T-helper 1 cell (primary cell): ENCODE results near the gene ARMCX1.
"Not testable (repeated sequence)": the region's sequence is repeated elsewhere in the genome, so short reads cannot be mapped to it uniquely, and the experiment has no call there.

ENCODE experiments used
- DNase-seq, 5 donors: peaks; one replicate each; pipeline ENCODE4 v3.0.0-alpha.2; 2012 to 2020
- total RNA-seq, 4 donors: gene quantifications; one replicate each; lab custom pipeline; 2026; lab: John Stamatoyannopoulos, UW

The ARMCX1 gene
- total RNA-seq, result 0.80 to 1.4 (median 0.99) reads per million in 4 donors

DNA sequence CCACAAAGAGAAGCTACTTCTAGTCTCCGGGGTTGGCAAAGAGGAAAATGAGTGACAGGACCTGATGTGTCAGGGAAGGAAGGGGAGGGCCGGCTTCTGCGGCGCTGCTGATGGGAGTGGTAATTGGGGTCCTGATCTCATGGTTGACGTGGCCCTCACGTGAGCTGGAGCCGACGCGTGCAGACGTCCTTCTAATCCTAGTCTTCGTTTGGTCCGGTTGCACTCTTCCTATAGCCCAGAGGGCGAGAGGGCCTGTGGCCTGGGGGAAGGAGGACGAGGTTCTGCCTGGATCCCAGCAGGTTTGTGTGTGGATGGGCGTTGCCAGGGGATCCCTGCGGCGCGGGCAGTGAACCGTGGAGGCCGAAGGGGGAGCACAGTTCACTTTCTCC is at the start of gene ARMCX1:
ARMCX1 (plus strand) TSS at position 186 of the 389 bp plus-strand sequence. CDS start 2,384 bp downstream, outside the sequence.
- DNase-seq, result peak in 1 of 5 donors; percentile 10

DNA sequence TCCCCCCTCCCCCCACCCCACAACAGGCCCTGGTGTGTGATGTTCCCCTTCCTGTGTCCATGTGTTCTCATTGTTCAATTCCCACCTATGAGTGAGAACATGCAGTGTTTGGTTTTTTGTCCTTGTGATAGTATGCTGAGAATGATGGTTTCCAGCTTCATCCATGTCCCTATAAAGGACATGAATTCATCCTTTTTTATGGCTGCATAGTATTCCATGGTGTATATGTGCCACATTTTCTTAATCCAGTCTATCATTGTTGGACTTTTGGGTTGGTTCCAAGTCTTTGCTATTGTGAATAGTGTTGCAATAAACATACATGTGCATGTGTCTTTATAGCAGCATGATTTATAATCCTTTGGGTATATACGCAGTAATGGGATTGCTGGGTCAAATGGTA is 47.4 kb upstream of the ARMCX1 start:
- DNase-seq, result not testable (repeated sequence)

DNA sequence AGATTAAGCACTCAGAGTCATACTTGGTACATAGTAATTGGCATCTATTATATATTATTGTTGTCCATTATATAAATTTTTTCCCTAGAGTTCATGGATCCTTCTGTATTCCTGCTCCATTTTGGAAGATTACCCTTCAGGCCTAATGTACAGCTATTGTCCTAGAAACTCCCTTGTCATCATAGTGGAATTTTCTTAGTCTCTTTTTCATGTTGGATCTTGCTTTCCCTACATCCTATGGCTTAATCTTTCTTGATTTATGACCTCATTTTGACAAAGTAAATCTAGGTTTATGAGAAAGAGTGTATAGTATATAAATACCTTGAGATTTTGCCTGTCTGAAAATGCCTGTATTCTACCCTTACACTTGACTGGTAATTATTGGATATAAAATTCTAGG is 43.0 kb upstream of the ARMCX1 start:
- DNase-seq, result no peak

DNA sequence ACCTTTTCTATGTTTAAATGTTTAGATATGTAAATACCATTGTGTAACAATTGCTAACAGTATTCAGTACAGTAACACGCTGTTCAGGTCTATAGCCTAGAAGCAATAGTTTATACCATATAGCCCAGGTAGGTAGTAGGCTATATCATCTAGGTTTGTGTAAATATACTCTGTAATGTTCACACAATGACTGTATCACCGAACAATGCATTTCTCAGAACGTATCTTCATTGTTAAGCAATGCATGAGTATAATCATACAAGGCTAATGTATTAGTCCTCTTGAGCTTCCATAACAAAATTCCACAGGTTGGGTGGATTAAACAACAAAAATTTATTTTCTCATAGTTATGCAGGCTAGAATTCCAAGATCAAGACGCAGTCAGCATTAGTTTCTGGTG is 42.4 kb upstream of the ARMCX1 start:
- no peak for DNase-seq

DNA sequence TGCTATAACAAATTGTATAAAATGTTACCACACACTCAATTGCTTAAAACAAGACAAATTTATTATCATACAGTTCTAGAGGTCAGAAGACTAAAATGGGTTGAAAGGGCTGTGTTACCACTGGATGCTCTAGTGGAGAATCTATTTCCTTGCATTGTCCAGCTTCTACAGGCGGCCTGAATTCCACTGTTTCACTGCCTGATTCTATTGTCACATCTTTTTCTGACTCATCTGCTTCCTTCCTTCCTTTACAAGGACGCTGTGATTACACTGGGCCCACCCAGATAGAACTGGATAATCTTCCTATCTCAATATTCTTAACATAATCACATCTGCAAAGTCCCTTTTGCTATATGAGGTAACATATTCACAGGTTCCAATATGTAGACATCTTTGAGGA is 19.4 kb upstream of the ARMCX1 start:
- no peak for DNase-seq

DNA sequence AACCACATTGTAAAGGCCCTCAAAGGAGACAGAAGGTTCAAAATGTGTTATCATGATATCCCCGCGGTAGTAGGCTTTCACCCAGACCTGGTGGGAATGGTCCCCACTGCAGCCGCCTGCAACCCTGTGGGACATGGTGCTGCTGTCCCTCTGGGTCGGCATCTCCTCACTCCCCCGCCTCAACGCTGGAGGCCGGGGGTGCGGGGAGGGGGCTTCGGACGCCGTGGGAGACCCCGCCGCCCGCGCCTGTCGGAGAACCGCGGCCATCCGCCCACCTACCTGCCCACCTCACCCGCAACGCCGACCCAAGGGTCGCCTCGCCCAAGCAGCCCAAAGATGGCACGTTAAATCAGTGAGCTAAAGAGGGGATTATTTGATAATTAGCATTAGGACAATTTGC is 11.2 kb upstream of the ARMCX1 start:
- DNase-seq, result no peak

DNA sequence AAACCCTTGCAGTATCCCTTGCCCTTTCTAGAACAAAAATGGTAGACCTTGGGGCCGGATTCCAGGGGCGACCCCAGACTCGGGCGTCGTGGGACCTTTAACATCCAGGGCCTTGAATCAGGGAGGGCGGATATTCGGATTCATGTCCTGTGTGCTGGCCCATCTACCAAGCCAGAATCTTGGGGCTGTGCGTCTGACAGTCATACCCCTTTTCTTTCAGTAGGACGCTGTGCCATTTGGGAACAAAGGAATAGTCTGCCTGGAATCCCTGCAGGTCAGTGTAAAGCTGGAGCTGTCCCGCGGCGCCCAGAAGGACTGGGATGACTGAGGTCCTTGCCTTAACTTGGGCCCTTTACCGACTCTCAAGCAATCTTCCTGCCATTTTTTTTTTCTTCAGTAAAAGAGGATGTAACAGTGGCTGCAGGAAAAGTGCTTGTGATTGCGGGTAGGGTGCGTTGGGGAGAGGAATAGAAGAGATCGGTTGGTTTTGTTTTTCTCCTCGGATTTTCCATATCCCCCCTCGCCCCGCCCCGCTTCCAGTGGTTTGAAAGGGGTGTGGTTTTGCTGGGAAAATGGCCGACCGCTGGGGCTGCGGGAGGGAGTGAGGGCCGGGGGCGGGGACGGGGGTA is 518 bp downstream of the ARMCX1 start:
- no peak for DNase-seq

DNA sequence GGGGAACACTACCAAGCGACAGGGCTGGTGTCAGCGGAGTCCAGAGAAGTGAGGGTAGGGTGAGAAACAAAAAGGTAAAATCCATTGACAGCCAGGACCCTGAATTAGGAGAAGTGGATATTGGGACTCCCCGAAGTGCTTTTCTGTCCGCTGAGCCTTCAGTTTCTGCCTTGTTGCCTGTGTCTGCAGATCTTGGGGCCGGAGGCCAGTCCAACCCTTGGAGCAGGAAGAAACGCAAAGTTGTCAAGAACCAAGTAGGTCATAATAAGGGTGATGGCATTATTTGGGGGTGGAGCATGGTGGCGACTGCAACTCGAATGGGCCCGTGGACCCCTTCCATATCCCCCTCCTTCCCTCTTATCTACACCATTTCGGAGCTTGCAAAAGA is 1.0 kb downstream of the ARMCX1 start:
- DNase-seq, result no peak

DNA sequence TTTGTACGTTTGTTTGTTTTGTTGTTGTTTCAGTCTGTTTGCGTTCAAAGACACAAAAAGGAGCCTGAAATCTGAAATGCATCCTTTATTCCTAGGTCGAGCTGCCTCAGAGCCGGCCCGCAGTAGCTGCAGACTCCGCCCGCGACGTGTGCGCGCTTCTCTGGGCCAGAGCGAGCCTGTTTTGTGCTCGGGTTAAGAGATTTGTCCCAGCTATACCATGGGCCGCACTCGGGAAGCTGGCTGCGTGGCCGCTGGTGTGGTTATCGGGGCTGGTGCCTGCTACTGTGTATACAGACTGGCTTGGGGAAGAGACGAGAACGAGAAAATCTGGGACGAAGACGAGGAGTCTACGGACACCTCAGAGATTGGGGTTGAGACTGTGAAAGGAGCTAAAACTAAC is 2.4 kb downstream of the ARMCX1 start:
- no peak for DNase-seq

DNA sequence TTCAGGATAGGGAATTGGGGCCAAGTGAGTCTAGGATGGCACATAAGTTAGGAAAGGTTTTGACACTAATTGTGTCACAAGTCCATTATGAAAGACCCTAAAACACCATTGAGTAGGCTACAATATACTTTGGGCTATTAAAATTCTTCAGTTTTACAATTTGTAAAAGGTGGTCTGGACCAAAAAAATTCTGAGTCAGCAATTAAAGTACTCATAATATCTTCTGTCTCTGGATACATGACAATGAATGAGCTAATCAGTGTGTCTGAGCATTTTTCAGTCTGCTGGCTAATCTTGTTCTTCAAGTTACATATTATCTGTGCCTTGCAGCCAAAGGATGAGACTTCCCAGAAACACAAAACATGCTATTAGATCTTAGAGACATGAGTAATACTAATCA is 14.3 kb downstream of the ARMCX1 start:
- DNase-seq, result no peak

DNA sequence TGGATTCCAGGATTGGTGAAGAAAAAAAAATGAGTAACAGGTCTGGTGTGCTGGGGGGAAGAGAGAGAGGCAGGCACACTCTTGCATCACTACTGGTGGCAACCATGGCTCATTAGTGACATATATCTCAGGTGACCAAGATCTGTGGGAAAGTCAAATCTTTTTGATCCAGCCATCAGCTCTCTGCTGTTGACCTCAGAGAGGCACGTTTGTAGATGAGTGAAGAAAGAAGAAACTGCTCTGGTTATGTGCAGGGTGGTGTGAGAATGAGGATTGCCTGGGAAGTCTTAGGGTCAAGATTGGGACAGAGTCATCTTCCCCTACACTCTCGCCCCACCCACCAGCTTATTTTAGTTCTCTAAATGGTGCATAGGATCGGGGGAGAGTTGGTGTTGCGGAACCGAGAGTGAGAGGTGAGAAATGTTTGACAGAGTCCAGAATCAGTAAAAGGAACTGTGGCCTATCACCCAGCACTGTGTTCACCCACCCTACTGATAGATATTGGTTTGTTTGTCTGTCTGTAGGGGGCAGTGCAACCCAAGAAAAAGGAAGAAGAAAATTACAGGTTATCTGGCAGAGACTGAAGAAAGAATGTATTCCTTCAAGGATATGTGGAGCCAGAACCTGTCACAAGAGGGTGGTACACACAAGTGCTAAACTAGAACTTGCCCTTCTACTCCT is 45.5 kb downstream of the ARMCX1 start:
- DNase-seq, result peak in 3 of 5 donors; percentile 21 to 39 (median 26)

DNA sequence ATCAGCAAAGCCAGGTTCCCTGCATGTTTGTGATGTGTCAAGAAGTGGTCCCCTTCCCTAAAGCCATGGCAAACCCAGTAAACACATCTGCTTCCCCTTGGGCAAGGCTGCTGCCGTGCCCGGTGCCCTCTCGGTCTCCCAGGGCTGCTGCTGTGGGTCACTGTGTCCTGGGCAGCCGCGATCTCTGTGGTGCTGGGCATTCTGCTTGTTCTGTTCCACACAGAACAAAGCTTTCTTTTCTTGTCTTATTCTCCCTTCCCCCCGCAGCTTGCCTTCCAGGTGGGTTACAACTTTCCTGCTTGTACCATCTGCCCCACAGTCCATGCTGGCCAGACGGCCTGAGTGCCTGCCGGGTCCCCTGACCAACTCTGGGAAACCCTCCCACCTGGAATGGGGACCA is 49.2 kb downstream of the ARMCX1 start:
- not testable (repeated sequence) for DNase-seq

DNA sequence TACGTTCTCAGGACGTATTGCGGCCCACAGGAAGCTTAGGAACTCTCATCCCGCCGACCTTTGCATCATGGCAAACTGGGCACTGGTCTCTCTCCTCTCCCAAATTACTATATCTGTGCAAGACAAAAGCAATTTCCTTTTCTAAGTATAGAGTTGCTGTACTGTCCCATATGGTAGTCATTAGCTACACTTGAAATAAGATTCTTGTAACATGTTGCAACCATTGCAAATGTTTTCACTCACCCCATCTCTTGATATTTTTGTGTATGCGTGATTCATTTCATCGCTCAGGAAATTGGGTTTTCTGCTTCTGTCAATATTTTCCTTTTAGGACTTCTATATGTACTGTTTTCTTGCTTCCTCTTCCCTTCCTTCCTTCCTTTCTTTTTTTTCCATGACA is 51.7 kb downstream of the ARMCX1 start:
- DNase-seq, result no peak
